ENCODE data around the gene USP32.

The USP32 gene

DNA sequence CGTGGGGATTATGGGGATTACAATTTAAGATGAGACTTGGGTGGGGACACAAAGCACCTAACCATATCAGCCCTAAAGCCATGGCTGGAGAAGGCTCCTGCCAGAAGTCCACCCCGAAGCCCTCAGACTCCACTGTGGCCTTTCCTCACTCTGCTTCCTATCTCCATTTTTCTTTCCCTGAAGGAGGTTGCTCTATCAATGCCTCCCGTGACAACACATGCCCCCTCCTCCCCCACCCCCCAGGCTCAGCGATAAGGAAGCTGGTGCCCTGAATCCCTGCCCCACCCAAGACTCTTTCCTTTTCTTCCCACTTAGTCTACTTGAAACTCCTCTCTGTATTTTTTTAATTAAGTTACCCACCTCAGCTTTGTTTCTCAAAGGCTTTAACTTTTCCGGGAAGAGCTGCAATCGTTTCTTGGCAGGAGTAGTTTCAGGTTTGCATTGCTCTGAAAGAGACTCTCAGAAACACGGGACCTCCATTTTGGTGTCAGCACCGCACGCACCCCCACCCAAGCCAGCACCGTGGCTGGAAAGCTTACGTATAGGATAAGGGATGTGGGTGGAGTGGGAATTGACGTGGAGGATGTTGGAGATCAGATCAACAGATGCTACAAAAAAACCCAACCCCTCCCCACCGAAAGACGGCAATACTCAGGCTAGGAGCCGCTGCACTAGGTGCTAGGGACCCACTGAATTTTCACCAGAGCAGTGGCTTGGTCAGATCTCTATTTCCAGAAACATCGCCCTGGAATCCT is 257.4 kb downstream of the USP32 start:
- DNase-seq (ENCODE audit: low read depth, low spot score): no peak

DNA sequence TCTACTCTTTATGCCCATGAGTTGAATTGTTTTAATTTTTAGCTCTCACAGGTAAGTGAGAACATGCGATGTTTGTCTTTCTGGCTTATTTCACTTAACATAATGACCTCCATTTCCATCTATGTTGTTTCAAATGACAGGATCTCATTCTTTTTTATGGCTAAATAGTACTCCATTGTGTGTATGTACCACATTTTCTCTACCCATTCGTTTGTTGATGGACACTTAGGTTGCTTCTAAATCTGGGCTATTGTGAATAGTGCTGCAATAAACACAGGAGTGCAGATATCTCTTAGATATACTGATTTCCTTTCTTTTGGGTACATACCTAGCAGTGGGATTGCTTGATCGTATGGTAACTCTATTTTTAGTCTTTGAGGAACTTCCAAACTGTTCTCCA is 261.5 kb downstream of the USP32 start:
- DNase-seq (ENCODE audit: low read depth, low spot score): no peak

DNA sequence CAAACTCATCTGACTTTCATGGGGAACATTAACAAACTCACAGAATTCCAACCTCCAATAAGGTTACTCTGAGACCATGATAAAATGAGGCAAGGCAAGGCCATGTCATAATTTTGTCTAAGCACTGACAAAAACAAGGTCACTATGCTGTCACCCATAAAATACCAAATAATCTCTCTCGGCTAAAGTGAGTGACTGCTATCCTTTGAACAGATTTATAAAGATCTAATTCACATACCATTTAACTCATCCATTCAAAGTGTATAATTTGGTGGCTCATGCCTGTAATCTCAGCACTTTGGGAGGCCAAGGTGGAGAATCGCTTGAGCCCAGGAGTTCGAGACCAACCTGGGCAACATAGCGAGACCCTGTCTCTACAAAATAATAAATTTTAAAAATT is 262.8 kb downstream of the USP32 start:
- DNase-seq (ENCODE audit: low read depth, low spot score): no peak
